Right lung (tissue), 5 donors: ENCODE data around the gene SLC11A1. TPM values are rescaled to one million over a fixed set of nuclear protein-coding genes. Genes with fewer than 3 reads are reported as not detected.
A peak's percentile ranks its signal among the peaks of the same experiment; 100 is the strongest.

ENCODE experiments used
- DNase-seq, 2 donors: peaks; one replicate each; pipeline ENCODE4 v3.0.0-alpha.2; 2013
- polyA plus RNA-seq, 5 donors: library from polyadenylated mRNA; unstranded; fragments of 120-200 nt; gene quantifications; one replicate each; pipeline versions ENCODE4 v1.2.1 to v1.2.3, GENCODE V29; 2013; ENCODE audit warnings: inconsistent platforms in 1 of 5, low replicate concordance in 1 of 5; ENCODE audit not compliant: insufficient read length in 5 of 5, insufficient read depth in 1 of 5

The SLC11A1 gene
- polyA plus RNA-seq, 5 donors = 0.62 to 1.6 (median 1.0) TPM

DNA sequence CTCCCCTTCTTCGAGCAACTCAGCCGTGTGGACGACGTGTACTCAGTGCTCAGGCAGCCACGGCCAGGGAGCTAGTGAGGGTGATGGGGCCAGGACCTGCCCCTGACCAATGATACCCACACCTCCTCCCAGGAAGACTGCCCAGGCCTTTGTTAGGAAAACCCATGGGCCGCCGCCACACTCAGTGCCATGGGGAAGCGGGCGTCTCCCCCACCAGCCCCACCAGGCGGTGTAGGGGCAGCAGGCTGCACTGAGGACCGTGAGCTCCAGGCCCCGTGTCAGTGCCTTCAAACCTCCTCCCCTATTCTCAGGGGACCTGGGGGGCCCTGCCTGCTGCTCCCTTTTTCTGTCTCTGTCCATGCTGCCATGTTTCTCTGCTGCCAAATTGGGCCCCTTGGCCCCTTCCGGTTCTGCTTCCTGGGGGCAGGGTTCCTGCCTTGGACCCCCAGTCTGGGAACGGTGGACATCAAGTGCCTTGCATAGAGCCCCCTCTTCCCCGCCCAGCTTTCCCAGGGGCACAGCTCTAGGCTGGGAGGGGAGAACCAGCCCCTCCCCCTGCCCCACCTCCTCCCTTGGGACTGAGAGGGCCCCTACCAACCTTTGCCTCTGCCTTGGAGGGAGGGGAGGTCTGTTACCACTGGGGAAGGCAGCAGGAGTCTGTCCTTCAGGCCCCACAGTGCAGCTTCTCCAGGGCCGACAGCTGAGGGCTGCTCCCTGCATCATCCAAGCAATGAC, 22.4 kb downstream of the SLC11A1 start:
- DNase-seq = no peak

DNA sequence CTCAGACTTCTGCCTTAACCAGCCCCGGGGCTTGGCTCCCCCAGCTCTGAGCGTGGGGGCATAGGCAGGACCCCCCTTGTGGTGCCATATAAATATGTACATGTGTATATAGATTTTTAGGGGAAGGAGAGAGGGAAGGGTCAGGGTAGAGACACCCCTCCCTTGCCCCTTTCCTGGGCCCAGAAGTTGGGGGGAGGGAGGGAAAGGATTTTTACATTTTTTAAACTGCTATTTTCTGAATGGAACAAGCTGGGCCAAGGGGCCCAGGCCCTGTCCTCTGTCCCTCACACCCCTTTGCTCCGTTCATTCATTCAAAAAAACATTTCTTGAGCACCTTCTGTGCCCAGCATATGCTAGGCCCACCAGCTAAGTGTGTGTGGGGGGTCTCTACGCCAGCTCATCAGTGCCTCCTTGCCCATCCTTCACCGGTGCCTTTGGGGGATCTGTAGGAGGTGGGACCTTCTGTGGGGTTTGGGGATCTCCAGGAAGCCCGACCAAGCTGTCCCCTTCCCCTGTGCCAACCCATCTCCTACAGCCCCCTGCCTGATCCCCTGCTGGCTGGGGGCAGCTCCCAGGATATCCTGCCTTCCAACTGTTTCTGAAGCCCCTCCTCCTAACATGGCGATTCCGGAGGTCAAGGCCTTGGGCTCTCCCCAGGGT, 23.1 kb downstream of the SLC11A1 start:
- no peak for DNase-seq

DNA sequence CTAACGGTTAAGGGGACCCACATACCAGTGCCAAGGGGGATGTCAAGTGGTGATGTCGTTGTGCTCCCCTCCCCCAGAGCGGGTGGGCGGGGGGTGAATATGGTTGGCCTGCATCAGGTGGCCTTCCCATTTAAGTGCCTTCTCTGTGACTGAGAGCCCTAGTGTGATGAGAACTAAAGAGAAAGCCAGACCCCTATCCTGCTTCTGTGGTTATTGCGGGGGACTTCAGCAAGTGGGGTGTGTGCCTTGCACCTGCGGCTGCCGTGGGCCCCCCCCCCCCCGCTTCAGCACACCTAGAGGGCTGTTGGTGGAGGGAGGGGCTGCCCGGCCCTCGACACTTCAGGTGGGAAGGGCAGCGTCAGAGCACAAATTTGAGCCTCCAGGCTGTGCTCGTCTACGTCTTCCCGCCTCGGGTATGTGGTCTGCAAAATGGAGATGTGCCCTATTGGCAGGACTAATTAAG, 23.7 kb downstream of the SLC11A1 start:
- DNase-seq = no peak

DNA sequence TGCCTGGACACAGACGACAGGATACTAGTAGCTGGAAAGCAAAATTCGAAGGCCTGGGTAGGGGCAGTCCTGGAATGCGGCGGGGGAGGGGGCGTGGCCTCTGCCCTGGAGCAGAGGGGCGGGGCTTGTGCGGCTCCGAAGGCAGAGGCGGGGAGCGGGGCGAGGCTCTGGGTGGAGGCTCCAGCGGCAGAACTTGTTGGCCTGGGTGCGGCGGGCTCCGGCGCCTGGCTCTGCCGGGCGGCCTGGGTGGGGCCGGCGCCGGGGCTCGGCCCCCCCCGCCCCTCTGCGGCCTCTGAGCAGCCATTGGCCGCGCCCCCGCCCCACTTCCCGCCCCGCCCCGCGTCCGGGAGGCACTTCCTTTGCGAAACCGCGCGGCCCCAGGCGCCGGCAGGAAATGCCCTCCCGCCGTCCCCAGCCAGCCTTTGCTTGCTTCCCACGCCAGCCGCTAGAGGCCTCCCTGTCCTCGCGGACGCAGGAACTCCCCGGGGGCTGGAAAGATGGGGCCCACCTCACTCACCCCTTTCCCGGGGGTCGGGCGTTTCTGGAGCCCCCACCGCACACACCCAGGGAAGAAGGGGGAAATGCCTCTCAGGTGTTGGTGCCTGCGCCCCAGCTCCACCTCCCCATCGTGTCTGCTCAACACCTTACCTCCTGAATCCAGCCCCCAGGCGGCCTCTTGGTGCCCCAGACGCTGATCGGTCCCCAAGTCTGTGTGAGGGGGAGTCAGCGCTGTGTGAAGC, 24.3 kb downstream of the SLC11A1 start:
- peak; percentile 93 to 94 for DNase-seq

DNA sequence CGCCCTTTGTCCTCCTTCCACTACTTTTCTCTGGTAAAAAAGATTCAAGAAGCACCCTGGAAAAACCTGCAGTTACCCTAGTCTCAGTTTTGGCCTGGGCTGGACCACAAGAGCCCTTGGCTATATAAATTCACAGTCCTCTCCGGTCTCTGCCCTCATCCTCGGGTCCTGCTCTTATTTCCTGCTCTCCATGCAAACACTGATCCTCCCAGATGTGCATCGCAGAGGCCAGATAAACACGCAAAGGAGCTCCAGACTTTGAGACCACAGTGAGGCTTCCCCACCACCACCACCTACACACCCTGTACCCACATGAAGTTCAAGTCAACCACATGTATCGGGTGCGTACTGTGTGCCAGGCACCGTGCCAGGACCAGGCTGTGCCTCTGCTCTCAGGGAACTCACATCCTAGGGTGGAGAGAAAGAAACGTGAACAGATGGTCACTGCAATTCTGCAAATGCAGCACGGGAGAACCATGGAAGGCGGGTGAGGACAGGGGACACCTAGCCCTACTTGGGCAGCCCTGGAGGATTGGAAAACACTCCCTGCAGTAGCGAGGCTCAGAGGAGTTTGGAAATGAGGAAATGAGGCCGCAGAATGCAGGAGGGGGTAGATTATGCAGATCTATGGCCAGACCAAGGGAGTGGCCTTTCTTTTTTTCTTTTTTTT, 25.0 kb downstream of the SLC11A1 start:
- DNase-seq = peak; percentile 71 to 77

DNA sequence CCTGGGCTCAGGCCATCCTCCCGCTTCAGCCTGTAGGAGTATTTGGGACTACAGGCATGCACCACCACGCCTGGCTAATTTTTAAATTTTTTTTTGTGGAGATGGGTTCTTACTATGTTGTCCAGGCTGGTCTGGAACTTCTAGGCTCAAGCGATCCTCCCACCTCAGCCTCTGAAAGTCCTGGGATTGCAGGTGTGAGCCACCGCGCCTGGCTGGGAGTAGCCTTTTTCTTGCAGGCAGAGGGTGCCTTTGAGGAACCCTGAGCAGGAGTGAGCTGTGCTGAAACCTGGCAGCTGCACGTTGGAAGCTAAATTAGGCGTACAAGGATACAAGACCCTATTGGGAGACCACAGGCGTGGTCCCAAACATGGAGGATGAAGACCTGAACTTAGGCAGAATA, 25.6 kb downstream of the SLC11A1 start:
- no peak for DNase-seq

DNA sequence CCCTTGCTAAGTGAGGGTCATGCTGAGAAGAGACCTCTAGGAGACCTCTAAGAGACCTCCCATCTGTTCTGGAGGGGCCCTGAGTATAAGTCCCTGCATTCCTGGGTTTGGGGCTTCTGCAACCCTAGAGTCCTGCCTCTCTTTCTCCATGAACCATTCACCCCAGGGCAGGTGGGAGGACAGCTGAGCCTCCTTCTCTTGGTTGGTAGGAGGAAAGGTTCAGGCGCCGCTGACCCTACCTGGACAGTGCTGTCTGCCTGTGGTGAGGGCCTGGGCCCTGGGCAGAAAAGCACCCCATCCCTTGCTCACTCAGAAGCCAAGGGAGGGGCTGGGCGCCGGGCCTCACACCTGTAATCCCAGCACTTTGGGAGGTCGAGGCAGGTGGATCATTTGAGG, 36.2 kb downstream of the SLC11A1 start:
- DNase-seq = no peak

DNA sequence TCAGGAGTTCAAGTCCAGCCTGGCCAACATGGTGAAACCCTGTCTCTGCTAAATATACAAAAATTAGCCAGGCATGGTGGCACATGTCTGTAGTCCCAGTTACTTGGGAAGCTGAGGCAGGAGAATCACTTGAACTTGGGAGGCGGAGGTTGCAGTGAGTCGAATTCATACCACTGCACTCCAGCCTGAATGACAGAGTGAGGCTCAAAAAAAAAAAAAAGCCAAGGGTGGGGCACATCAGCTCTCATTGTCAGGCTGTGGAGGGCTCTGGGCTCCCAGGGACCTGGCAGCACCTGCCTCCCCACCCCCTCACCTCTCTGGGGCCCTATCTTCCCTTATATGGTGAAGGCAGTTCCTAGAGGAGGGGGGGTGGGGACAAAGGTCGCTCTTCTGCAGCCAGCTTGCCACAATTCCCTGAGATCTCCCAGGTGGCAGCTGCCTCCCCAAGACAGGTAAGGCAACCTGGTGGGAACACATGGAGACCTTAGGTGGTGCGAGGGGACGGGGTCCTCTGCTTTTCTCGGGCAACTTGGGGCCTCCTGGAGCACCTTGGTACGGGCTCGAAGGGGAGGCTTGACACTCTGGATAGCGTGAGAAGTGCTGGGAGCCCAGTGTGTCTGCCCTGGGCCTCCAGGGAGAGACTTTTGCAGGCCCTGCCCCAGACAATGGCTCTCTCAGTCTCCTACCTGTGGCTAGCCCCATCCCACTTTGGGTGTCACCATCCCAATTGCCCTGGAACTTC, 36.8 kb downstream of the SLC11A1 start, which contains the start of gene VIL1:
VIL1 (plus strand) TSS at position 407 of the 742 bp plus-strand sequence. CDS start 4,656 bp downstream, outside the sequence.
- no peak for DNase-seq

DNA sequence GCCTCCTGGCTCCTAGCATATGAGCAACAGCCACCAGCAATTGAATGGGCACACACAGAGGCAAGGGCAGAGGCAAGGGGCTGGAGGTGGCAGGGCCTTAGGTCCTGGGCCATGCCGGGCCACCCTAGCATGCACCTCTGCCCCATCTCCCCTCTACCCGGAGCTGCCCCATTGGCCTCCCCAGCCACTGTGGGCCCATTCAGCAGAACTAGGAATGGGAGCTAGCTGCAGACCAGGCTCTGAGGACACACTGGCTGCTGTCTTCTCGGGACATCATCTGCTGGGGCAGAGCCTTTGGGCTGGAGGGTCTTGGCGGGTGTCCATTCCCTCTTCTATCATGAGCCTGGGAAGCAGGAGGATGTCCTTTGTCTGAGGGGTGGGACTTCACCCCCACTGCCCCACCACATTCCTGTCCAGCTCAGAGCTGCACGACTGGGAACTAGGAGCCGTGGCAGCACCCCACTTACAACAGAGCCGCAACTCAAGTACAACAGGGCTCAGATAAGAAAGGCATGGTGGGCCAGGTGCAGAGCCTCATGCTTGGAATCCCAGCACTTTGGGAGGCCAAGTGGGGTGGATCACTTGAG, 37.6 kb downstream of the SLC11A1 start:
- no peak for DNase-seq

DNA sequence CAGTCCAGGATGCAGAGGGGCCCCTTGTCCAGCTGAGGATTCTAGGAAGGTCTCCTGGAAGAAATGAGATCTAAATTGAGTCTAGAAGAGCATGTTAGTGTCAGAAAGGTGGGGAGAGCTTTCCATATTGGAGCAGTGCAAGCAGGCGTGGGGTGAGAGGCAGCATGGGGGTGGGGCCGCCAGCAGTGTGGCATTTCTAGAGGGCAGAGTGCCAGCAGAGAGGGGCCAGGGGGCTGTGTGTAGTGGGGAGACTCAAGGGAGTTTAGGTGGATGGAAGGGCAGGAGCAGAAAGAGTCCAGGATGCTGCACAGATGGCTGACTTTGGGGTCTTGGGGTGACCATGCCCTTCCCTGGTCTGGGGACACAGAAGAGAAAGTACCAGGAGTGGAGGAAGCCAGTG, 39.0 kb downstream of the SLC11A1 start:
- no peak for DNase-seq

DNA sequence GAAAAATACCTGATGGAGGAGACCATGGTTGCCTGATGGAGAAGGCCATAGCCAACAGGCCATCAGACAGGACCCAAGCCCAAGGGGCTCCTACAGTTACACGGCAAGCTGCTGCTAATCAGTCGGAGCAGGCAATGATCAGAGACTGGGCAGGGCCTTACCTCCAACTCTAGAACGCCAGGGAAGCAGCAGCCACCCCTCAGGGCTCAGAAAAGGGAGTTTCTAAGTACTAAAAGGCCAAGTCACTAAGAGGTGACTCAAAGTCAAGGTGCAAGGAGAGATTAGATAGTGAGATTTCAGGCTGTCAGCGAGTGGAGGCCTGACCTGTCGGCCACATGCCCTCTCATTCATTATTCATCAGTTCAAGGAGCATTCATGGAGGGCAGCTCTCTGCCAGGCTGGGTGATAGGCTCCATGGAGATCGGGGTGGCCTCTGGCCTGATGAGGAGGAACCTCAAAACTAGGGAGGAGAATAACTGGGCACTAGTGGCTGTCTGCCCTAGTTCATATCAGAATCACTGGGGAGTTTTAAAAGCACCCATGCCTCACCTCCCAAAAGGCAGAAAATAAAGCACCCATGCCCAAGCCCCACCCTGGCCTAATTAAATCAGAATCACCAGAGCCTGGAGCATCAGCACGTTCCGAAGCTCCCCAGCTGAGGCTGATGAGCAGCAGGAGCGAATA, 40.5 kb downstream of the SLC11A1 start:
- DNase-seq = no peak

DNA sequence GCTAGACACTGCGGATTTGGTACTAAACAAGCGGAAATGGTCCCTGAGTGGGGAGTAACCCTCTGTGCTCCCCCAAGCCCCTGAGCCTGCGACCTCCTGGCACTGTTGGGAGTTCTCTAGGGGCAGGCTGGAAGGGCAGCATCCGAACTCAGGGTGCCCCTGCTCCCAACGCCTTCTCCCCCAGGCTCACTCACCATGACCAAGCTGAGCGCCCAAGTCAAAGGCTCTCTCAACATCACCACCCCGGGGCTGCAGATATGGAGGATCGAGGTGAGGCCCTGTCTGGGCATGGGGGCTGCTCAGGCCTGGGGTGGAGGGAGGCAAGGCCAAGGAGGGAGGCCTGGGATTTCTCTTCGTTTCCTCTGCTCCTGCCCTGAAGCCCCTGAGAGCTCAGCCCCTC, 41.5 kb downstream of the SLC11A1 start:
- no peak for DNase-seq

DNA sequence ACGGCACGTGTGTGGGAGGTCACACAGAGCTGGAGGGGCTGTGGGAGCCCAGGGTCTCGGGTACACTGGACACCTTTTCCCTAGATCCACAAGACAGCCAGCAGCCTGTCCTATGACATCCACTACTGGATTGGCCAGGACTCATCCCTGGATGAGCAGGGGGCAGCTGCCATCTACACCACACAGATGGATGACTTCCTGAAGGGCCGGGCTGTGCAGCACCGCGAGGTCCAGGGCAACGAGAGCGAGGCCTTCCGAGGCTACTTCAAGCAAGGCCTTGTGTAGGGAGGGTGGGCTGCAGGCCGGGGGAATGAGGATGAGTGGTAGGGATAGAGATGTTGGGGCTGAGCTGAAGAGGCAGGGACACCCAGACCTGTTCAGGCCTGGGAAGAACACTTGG, 43.5 kb downstream of the SLC11A1 start:
- no peak for DNase-seq

DNA sequence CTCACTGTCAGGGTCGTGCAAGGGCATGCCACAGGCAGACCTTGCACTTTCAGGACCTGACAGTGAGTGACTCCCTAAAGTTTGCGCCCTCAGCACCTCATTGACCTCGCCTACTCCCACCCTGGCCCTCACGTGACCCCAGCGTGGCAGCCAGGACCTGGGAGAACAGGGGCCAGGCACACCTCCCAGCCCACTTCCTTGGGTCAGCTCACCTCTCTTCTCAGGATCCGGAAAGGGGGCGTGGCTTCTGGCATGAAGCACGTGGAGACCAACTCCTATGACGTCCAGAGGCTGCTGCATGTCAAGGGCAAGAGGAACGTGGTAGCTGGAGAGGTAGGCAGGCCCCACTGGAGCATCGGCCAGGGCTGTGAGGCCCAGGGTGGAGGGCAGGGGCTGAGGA, 45.7 kb downstream of the SLC11A1 start:
- no peak for DNase-seq

DNA sequence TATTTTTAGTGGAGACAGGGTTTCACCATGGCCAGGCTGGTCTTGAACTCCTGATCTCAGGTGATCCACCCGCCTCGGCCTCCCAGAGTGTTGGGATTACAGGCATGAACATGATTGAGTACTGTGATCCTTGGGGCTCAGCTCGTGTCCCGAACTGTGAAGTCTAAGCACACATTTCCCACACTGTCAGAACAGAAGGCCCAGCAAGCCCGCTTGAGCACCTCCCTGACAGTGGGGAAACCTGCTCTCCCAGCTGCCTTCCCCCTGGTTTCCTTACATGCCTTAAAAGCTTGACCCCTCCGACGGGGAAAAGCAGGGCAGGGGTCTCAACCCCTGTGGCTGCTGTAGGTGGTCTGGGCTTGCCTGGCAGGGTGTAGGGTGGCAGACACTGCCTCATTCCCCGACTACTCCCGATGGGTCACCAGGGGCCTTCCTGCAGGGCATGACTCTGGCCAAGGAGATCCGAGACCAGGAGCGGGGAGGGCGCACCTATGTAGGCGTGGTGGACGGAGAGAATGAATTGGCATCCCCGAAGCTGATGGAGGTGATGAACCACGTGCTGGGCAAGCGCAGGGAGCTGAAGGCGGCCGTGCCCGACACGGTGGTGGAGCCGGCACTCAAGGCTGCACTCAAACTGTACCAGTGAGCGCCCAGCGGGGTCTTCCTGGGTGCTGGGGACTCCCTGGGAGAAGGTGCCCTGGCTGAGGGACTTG, 46.9 kb downstream of the SLC11A1 start:
- no peak for DNase-seq

DNA sequence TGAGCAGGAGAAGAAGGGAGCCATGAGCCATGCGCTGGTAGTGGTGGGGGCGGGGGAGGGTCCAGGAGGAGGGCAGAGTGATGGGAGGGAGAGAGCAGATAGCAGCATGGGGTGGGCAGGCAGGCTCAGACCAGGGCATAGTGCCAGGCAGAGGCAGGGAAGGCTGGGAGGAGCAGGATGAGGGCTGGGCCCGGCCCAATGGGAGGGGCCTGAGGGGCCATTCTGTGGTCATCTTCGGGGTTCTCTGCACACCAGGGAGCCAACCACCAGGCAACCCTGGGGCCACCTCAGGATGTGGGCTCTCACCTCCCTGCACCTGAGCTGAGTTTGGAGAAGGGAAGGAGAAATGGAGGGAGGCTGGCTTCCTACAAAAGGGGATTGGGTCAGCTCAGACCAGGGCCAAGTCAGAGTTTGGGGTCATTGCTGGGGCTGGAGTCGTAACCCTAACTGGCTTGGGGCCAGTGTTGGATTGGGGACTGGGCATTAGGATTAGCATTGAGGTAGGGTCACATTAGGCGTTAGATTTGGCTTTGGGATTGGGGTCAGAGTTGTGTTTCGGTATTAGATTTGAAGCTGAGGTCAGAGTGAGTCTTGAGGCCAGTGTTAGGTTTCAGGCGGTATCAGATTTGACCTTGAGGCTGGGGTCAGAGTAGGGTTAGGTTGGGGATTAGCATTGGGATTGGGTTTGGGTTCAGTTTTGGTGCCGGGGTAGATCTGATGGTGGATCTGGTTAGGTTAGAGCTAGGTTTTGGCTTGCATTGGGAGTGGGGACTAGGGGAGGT, 48.0 kb downstream of the SLC11A1 start:
- no peak for DNase-seq

DNA sequence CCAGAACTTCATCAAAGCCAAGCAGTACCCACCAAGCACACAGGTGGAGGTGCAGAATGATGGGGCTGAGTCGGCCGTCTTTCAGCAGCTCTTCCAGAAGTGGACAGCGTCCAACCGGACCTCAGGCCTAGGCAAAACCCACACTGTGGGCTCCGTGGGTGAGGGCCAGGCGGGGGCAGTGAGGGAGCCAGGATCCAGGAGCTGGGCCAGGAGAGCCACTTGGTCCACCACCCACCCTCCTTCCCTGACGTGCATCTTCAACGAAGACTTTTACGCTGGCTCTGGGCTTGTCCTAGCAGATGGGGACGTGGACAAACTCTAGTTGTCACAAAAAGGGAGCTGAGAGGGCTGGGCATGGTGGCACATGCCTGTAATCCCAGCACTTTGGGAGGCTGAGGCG, 48.6 kb downstream of the SLC11A1 start:
- DNase-seq = no peak

DNA sequence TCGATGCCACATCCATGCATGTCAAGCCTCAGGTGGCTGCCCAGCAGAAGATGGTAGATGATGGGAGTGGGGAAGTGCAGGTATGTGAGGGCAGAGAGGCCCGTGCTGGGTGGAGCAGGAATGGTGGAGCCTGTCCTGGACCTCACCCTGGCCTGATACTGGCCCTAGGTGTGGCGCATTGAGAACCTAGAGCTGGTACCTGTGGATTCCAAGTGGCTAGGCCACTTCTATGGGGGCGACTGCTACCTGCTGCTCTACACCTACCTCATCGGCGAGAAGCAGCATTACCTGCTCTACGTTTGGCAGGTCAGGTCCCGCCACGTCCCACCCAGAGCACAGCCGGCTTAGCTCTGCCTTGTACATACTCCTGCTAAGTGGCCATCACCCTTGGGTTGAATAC, 49.8 kb downstream of the SLC11A1 start:
- DNase-seq = no peak
